Retinal pigment epithelial cell (primary cell): ENCODE data around the gene SHISA7.

ENCODE experiments used
- DNase-seq: peaks from one replicate; pipeline ENCODE4 v3.0.0-alpha.2; 2010; ENCODE audit warnings: low read depth
- H3K4me3 ChIP-seq: 2 replicates; pipeline ENCODE4 v1.5.1; 2011; ENCODE audit warnings: mild to moderate bottlenecking, low read length, control low read depth, moderate library complexity
- CTCF ChIP-seq: conservative IDR thresholded peaks from 2 replicates; pipeline ENCODE4 v1.5.1; 2011; ENCODE audit warnings: low read depth, low read length, control low read depth, inconsistent platforms

Gene SHISA7

GRCh38 chr19:55400281-55401087 is 42.6 kb downstream of the SHISA7 start:
- TF ChIP-seq CTCF, result no peak
- no peak overlapping the region for H3K4me3 ChIP-seq
- DNase-seq, result no peak

DNA sequence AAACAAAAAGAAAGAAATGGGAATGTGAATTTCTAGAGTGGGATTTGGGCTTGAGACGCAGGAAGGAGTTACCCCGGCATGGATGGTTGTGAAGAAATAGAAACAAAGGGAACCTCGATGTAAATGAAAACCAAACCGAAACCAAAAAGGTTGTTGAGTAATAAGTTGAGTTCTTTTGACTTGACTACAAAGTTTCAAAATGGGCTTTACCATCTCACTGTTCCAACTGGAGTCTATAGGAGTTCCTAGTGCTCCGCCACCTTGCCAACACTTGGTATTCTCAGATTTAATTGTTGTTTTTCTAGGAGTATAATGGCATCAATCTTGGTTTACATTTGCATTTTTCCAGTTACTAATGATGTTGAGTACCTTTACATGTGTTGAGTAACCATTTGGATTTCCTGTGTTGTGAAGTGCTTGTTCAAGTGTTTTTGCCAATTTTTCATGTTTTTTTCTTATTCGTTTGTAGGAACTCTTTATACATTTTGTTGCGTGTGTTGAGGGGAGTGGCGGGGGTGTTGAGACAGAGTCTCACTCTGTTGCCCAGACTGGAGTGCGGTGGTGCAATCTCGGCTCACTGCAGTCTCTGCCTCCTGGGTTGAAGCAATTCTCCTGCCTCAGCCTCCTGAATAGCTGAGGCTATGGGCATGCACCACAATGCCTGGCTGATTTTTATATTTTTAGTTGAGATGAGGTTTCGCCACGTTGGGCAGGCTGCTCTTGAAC is 44.7 kb downstream of the SHISA7 start:
- TF ChIP-seq CTCF, result no peak
- DNase-seq, result no peak
- no peak overlapping the region for H3K4me3 ChIP-seq

GRCh38 chr19:55392820-55393761 is 50.0 kb downstream of the SHISA7 start:
- no peak overlapping the region for H3K4me3 ChIP-seq
- no peak for DNase-seq
- no peak for TF ChIP-seq CTCF

DNA sequence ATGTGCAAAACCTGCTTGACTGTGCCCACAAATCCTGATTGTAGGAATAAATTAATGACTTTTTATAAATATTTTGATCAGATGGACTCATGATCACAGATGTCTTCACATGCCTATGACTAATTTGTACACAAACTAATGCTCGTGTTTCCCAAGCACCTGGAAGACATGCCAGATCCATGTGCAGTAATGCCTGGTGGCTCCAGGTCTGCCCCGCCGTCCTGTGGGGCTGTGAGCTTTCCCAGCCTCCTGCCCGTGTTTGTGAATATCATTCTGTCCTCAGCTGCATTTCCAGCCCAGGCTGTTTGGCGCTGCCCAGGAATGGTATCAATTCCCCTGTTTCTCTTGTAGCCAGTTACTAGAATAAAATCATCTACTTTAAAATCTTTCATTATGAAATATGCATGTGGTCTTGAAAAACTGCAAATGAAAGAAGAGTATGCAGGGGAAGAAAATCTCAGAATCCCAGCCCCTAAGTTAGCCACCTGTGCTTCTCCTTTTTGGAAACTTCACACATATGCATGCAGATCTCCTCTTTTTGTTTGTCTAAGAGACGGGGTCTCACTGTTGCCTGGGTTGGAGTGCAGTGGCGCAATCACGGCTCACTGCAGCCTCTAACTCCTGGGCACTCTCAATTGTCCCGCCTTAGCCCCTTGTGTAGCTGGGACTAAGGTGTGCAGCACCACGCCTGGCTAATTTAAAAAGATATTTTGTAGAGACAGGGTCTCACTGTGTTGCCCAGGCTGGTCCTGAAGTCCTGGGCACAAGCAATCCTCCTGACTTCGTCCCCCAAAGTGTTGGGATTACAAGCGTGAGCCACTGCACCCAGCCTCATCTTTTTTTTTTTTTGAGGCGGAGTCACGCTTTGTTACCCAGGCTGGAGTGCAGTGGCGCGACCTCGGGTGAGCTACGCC is 51.1 kb downstream of the SHISA7 start:
- TF ChIP-seq CTCF, result no peak
- no peak for DNase-seq
- H3K4me3 ChIP-seq, result no peak overlapping the region

DNA sequence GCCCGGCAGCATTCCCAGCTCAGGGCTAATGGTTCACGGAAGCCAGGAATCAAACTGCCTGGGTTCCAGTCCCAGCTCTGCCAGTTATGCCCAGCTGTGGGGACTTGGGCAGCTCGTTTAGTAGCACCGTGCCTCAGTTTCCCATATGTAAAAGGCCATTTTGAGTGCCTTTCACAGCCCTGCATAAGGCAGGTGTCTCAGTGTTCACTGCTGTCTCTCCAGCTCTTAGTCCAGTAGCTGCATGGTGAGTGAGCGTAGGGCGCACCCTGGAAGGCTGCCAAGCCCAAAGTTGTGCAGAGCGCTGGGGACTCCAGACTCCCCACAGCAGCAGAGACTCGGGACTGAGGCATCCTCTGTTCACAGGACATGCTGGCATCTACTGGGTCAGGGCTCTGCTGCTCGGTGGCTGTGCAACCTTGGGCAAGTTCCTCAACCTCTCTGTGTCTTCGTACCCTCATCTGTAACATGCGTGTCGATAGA is 51.9 kb downstream of the SHISA7 start:
- no peak overlapping the region for H3K4me3 ChIP-seq
- DNase-seq, result no peak
- no peak for TF ChIP-seq CTCF

- DNase-seq, result no peak
- no peak for TF ChIP-seq CTCF
- no peak overlapping the region for H3K4me3 ChIP-seq
These were observed 52.6 kb downstream of the SHISA7 start for GRCh38 chr19:55390461-55390880.
